COLO668 (cell line): ENCODE measurements around the gene FRAS1.
"Not testable (repeated sequence)": the region's sequence is repeated elsewhere in the genome, so short reads cannot be mapped to it uniquely, and the experiment has no call there.

ENCODE experiments used
- DNase-seq: peaks from one replicate; lab custom pipeline; 2025; ENCODE audit not compliant: unreplicated experiment; lab: John Stamatoyannopoulos, UW

Gene FRAS1

GRCh38 chr4:78267790-78268189 lies 210.7 kb downstream of the FRAS1 start:
- DNase-seq, result no peak

DNA sequence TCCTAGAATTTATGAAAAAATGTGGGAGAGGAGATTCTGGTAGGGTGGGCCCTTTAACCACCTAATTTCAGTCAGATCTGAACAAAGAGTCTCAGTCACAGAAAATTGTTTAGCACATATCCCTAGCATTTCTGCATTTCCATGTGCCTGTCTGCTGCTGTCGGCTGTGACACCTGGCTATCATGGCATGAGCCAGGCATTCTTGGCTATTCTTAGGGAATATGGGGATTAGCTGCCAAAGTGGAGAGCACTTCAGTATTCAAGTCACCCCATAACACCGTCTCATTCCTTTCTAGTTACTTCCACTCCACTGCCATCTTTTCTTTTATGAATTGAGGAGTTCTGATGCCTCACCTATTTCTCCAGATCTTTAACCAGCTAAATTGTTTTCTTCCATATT lies 211.5 kb downstream of the FRAS1 start:
- DNase-seq, result no peak

DNA sequence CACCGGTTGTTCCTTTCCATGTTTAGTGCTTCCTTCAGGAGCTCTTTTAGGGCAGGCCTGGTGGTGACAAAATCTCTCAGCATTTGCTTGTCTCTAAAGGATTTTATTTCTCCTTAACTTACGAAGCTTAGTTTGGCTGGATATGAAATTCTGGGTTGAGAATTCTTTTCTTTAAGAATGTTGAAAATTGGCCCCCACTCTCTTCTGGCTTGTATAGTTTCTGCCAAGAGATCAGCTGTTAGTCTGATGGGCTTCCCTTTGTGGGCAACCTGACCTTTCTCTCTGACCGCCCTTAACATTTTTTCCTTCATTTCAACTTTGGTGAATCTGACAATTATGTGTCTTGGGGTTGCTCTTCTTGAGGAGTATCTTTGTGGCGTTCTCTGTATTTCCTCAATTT lies 218.3 kb downstream of the FRAS1 start:
- DNase-seq, result not testable (repeated sequence)

GRCh38 chr4:78286281-78286680 lies 229.2 kb downstream of the FRAS1 start:
- no peak for DNase-seq

- DNase-seq, result no peak
These were observed 231.2 kb downstream of the FRAS1 start for GRCh38 chr4:78288327-78288726.

GRCh38 chr4:78291277-78291676 lies 234.2 kb downstream of the FRAS1 start:
- no peak for DNase-seq

- no peak for DNase-seq
These were observed 235.2 kb downstream of the FRAS1 start for GRCh38 chr4:78292341-78292740.

DNA sequence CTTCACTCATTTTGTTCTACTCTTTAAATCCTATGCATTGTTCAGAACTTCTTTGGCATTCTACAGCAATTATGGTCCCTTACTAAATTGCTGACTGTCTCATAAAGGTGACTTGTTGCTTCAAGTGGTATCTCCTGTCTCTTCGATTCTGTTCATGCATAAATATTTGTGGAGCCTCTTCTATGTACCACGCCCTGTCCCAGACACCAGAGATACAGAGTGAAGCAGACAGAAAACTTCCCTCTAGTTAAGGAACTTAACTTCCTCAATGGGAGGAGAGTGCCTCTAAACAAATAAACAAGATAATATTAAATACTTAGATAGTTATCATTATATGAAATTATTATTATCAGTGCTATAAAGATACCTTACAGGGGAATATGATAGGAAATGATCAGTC lies 235.7 kb downstream of the FRAS1 start:
- DNase-seq, result no peak

- DNase-seq, result no peak
These were observed 236.2 kb downstream of the FRAS1 start for GRCh38 chr4:78293348-78293747.

- no peak for DNase-seq
These were observed 236.7 kb downstream of the FRAS1 start for GRCh38 chr4:78293821-78294301.

- DNase-seq, result no peak
These were observed 239.1 kb downstream of the FRAS1 start for GRCh38 chr4:78296261-78296660.

GRCh38 chr4:78297116-78297800 lies 240.1 kb downstream of the FRAS1 start:
- DNase-seq, result no peak

- no peak for DNase-seq
These were observed 241.5 kb downstream of the FRAS1 start for GRCh38 chr4:78298618-78299017.

DNA sequence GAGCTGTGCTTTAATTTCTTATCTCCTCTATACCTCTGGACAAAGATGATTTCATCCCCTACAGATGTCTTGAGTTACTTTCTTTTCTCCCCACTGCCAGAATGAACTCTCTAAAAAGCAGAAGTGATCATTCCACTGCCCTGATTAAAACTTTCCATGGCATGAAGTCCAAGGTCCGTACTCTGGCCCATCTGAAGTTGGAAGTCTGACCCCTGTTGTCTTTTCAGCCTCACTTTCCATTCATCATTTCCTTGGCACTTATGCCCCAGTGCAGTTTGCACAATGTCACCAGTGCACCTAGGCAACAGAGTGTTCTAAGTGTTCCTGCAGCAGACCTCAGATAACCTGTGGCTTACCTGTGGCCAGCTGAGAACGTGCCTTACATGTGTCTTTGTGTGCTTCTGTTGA lies 242.4 kb downstream of the FRAS1 start:
- no peak for DNase-seq

DNA sequence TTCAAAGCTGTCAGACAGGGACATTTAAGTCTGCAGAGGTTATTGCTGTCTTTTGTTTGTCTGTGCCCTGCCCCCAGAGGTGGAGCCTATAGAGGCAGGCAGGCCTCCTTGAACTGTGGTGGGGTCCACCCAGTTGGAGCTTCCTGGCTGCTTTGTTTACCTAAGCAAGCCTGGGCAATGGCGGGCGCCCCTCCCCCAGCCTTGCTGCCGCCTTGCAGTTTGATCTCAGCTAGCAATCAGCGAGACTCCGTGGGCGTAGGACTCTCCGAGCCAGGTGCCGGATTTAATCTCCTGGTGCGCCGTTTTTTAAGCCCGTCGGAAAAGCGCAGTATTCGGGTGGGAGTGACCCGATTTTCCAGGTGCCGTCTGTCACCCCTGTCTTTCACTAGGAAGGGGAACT lies 250.1 kb downstream of the FRAS1 start:
- not testable (repeated sequence) for DNase-seq

- no peak for DNase-seq
These were observed 251.4 kb downstream of the FRAS1 start for GRCh38 chr4:78308517-78308916.

- DNase-seq, result no peak
These were observed 252.2 kb downstream of the FRAS1 start for GRCh38 chr4:78309352-78309751.

- DNase-seq, result no peak
These were observed 253.1 kb downstream of the FRAS1 start for GRCh38 chr4:78310007-78310739.

- DNase-seq, result no peak
These were observed 253.6 kb downstream of the FRAS1 start for GRCh38 chr4:78310740-78311115.

GRCh38 chr4:78311306-78311705 lies 254.2 kb downstream of the FRAS1 start:
- no peak for DNase-seq

GRCh38 chr4:78312989-78313753 lies 256.0 kb downstream of the FRAS1 start:
- DNase-seq, result no peak

GRCh38 chr4:78313754-78314120 lies 256.6 kb downstream of the FRAS1 start:
- DNase-seq, result no peak
